Memory B cell (primary cell): ENCODE measurements around the gene GPR176.

Source experiments
- ATAC-seq: fragments of 150-1000 bp; cut with Tn5 transposase; 2 replicates; pipeline ENCODE4 v1.10.0; 2021; ENCODE audit warnings: low read depth, mild to moderate bottlenecking, moderate library complexity
- DNase-seq, 2 donors: peaks; one replicate each; pipeline ENCODE4 v3.0.0; 2022; ENCODE audit warnings: low spot score in 2 of 2
- H3K27ac Mint-ChIP-seq: one replicate; pipeline ENCODE4 v1.8.0; 2022; ENCODE audit warnings: mild to moderate bottlenecking, moderate library complexity, mixed read lengths
- H3K27me3 Mint-ChIP-seq: one replicate; pipeline ENCODE4 v1.8.0; 2022; ENCODE audit warnings: mixed read lengths
- H3K36me3 Mint-ChIP-seq: one replicate; pipeline ENCODE4 v1.8.0; 2022; ENCODE audit warnings: mild to moderate bottlenecking, mixed read lengths
- H3K4me1 Mint-ChIP-seq: one replicate; pipeline ENCODE4 v1.8.0; 2022; ENCODE audit warnings: mixed read lengths
- H3K4me3 Mint-ChIP-seq: one replicate; pipeline ENCODE4 v1.8.0; 2022; ENCODE audit warnings: mild to moderate bottlenecking, moderate library complexity, mixed read lengths
- H3K9me3 Mint-ChIP-seq: one replicate; pipeline ENCODE4 v1.8.0; 2022; ENCODE audit warnings: mixed read lengths

GPR176 gene

DNA sequence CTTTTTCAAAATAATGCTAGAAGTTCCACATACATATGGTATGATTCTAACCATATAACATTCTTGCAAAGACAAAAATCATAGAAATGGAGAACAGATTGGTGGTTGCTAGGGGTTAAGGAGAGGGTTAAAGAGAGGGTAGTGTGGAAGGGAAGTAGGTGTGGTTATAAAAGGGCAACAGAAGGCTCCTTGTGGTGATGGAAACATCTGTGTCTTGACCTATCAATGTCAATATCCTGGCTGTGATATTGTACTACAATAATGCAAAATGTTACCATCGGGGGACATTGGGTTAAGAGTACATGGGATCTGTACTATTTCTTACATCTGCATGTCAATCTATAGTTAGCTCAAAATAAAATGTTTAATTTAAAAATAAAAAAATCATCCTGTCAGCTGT lies 69.6 kb downstream of the GPR176 start:
- ATAC-seq (no peak), DNase-seq (no peak)
- Mint-ChIP-seq H3K9me3 (no peaks in the 10 kb centered on the region), H3K36me3 (no peaks in the 10 kb centered on the region), H3K27ac (no peak overlapping the region), H3K27me3 (peaks cover 5% of the 10 kb centered on the region), H3K4me3 (no peak overlapping the region), H3K4me1 (no peaks in the 10 kb centered on the region)

DNA sequence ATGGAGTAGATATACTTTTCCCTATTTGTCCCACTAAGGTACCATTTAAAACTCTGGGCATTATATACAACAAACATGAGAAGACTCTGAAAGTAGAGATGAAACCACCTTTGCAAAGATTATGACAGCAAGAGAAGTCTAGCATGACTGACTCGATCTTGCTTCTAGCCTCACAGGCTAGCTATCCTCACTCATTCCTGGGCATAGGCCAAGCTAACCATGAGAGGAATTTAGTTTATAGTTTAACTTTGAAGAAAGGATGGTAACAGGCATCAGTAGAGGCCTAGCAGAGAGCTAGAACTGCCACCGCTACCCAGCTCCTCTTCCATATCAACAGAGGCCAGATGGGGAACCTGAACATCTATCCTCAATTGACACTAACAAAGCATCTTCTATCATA lies 74.0 kb downstream of the GPR176 start:
- no peaks in the 10 kb centered on the region for H3K36me3 Mint-ChIP-seq
- H3K4me1 Mint-ChIP-seq, result no peaks in the 10 kb centered on the region
- ATAC-seq, result no peak
- H3K27ac Mint-ChIP-seq, result no peak overlapping the region
- H3K9me3 Mint-ChIP-seq, result no peaks in the 10 kb centered on the region
- H3K4me3 Mint-ChIP-seq, result no peak overlapping the region
- H3K27me3 Mint-ChIP-seq, result peaks cover 1% of the 10 kb centered on the region
- no peak for DNase-seq

DNA sequence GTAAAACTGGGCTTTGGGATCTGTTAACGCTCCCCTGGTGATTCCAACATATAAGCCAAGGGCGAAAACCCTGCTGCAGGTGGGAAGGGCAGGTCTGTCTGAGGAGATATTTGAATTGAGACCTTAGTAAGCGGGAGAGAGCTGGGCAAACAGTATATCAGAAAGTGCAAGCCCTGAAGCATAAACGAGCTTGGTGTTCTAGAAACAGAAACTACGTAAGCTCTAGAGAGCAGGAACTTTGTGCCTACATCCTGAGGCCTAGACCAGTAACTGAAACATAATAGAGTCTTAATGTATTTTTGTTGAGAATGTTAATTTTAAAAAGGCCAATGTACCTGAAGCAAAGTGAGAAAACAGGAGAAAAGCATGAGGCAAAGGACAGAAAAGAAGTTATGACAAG lies 74.5 kb downstream of the GPR176 start:
- DNase-seq, result no peak
- Mint-ChIP-seq H3K4me1 (no peaks in the 10 kb centered on the region), H3K4me3 (no peak overlapping the region), H3K27ac (no peak overlapping the region), H3K9me3 (no peaks in the 10 kb centered on the region), H3K36me3 (no peaks in the 10 kb centered on the region), H3K27me3 (peaks cover 1% of the 10 kb centered on the region)
- no peak for ATAC-seq

DNA sequence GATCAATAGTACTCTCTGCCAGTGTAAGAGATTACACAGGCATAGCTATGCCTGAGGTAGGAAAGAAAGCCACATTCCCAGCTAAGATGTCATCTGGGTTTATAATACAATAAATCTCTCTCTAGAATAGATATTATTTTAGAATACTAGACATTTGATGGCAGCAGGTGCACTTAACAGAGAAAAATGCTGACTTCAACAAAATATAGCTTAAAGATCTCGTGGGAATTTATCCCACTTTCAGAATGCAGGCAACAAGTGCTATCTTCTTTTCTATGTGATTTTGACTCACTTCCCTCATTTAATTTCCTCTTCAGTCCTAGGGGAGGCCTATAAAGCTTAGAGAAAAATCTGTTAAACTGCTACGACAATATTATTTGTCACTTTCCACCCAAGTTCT lies 76.5 kb downstream of the GPR176 start:
- no peaks in the 10 kb centered on the region for H3K36me3 Mint-ChIP-seq
- peaks cover 3% of the 10 kb centered on the region for H3K9me3 Mint-ChIP-seq
- no peaks in the 10 kb centered on the region for H3K4me1 Mint-ChIP-seq
- H3K4me3 Mint-ChIP-seq, result no peak overlapping the region
- peaks cover 1% of the 10 kb centered on the region for H3K27me3 Mint-ChIP-seq
- H3K27ac Mint-ChIP-seq, result no peak overlapping the region
- no peak for DNase-seq
- ATAC-seq, result no peak

DNA sequence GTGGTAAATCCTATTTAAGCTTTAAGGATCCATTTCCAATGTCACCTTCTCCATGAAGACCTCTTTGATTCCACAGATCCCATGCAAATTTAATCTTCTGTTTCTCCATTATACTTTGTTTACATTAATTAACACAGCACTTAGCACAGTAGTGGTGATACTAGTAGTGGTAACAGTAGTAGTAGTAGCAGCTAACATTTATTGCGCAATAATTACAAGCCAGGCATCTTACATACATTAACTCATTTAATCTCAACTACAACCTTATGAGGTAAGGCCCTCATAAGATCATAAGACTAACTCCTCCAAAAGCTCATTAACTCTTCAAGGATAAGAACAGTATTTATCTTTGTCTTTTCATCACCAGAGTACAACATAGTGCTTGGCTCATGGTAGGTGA lies 82.6 kb downstream of the GPR176 start:
- no peaks in the 10 kb centered on the region for H3K4me1 Mint-ChIP-seq
- H3K27ac Mint-ChIP-seq, result no peak overlapping the region
- no peak overlapping the region for H3K4me3 Mint-ChIP-seq
- peaks cover 3% of the 10 kb centered on the region for H3K9me3 Mint-ChIP-seq
- no peak for DNase-seq
- peaks cover 15% of the 10 kb centered on the region for H3K27me3 Mint-ChIP-seq
- no peaks in the 10 kb centered on the region for H3K36me3 Mint-ChIP-seq
- ATAC-seq, result no peak

DNA sequence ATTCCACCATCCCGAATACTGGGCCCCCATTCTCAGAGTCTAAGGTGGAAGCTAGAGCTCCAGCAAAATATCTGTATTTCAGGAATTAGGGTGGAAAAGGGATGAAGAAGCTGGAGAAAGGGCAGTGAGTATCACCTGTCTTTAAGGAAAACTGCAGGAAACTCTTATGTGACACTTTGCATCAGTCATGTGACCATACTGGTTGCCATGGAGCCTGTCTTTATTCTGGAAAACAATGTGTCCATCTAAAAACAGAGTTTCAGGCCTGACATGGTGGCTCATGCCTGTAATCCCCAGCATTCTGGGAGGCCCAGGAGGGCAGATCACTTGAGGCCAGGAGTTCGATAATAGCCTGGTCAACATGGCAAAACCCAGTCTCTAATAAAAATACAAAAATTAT lies 84.5 kb downstream of the GPR176 start:
- no peak for DNase-seq
- Mint-ChIP-seq H3K27ac (no peak overlapping the region), H3K36me3 (no peaks in the 10 kb centered on the region), H3K4me1 (no peaks in the 10 kb centered on the region), H3K27me3 (peaks cover 24% of the 10 kb centered on the region), H3K9me3 (peaks cover 3% of the 10 kb centered on the region), H3K4me3 (no peak overlapping the region)
- ATAC-seq, result no peak

DNA sequence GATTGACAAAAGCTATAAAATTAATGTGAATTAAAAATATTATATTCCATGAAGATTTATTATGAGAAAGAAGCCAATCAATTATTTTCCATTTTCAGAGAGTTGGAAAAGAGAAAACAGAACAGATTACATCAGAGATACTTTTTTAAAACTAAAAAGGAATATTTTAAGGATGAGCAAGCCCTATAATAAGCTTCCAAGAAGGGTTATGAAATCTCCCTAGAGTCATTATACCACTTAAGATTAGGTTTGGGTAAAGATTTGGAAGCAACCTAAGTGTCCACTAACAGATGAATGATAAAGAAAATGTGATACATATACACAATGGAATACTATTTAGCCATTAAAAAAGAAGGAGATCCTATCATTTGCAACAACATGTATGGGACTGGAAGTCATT lies 85.8 kb downstream of the GPR176 start:
- peaks cover 26% of the 10 kb centered on the region for H3K27me3 Mint-ChIP-seq
- DNase-seq, result no peak
- ATAC-seq, result no peak
- H3K27ac Mint-ChIP-seq, result no peak overlapping the region
- no peaks in the 10 kb centered on the region for H3K4me1 Mint-ChIP-seq
- H3K4me3 Mint-ChIP-seq, result no peak overlapping the region
- H3K9me3 Mint-ChIP-seq, result peaks cover 3% of the 10 kb centered on the region
- no peaks in the 10 kb centered on the region for H3K36me3 Mint-ChIP-seq

DNA sequence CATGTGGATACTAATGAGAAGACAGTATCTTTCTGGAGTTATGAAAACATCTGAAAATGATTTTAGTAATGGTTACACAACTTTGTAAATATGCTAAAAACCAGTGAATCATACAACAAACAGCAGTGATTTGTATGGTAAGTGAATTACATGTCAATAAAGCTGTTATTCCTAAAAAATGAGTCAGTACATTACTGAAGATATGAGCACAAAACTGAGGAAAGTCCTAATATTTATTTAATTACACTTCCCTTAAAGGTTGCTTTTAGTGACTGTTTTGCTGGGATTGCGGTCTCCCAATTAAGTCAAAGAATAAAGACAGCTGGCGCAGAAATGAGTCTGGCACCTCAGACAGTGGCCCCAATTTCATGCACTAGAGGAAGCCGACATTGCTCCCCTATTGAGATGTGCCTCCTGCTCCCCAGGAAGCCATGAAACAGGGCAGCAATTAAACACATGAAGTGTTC lies 86.5 kb downstream of the GPR176 start:
- H3K4me3 Mint-ChIP-seq, result no peak overlapping the region
- H3K27ac Mint-ChIP-seq, result no peak overlapping the region
- H3K27me3 Mint-ChIP-seq, result peaks cover 26% of the 10 kb centered on the region
- no peaks in the 10 kb centered on the region for H3K36me3 Mint-ChIP-seq
- H3K9me3 Mint-ChIP-seq, result peaks cover under 1% of the 10 kb centered on the region
- ATAC-seq (no peak), DNase-seq (no peak)
- H3K4me1 Mint-ChIP-seq, result no peaks in the 10 kb centered on the region

DNA sequence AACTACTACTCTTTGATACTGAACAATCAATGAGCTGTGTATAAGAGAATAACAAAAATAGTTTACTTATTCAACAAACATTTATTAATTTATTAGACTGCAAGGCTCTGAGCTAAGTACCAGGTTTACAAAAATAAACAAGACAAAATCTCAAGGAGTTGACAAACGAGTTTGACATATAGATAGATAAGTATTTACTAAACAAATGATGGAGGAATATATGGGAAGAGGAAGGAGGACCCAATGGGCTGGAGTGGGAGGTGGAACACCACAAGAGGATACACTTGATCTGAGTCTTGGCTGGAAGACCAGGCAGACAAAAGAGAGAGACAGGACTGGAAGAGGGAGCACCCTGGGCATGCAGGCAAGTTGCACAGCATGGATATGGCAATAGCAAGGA lies 89.9 kb downstream of the GPR176 start:
- ATAC-seq, result no peak
- Mint-ChIP-seq H3K4me3 (no peak overlapping the region), H3K36me3 (no peaks in the 10 kb centered on the region), H3K27ac (no peak overlapping the region), H3K27me3 (peaks cover 27% of the 10 kb centered on the region), H3K9me3 (no peaks in the 10 kb centered on the region), H3K4me1 (no peaks in the 10 kb centered on the region)
- no peak for DNase-seq

DNA sequence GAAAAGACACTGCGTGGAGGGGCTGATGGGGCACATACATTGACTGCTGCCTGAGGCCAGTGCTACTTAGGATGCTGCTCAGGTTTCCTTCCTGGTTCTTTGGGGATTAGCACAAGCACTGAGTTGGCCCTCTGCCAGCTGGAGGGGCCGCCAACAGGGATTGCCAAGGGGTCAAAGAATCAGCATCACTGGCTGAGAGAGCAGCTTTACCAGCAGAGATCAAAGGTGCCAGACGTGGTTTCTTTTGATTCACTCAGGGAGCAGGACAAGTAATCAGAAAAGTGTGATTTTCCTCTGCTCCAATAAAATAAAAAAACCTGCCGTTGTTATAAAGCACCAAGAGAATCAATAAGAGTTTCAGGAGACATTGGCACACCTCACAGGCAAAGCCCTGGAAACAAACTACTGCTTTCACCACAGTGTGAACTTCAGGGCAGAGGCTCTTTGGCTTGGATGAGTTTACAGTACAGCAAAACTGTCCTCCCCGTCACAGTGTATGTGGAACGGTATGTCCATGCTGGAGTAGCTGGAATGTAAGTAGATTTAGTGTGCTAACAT lies 91.6 kb downstream of the GPR176 start:
- no peak overlapping the region for H3K27ac Mint-ChIP-seq
- H3K36me3 Mint-ChIP-seq, result no peaks in the 10 kb centered on the region
- no peak for ATAC-seq
- H3K9me3 Mint-ChIP-seq, result no peaks in the 10 kb centered on the region
- H3K4me3 Mint-ChIP-seq, result no peak overlapping the region
- H3K4me1 Mint-ChIP-seq, result no peaks in the 10 kb centered on the region
- DNase-seq, result no peak
- peaks cover 26% of the 10 kb centered on the region for H3K27me3 Mint-ChIP-seq

DNA sequence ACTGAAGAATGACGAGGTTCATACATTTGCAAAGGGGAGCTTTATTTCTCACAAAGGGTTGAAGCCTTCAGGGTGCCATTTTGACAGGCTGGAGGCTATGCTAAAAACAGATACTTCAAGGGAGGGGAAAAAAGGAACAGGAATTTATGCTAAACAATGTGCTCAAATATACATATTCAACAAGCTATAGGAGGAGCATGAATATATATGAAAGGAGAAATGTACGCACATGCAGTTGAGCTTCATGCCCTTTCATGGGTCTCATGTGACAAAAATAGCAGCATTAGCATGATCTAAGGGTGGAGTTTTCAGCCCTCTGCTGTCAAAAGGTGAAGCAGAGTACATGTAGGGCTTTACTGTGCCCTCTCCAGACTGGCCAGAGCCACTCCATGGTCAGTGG lies 93.1 kb downstream of the GPR176 start:
- H3K27me3 Mint-ChIP-seq, result peaks cover 22% of the 10 kb centered on the region
- H3K9me3 Mint-ChIP-seq, result no peaks in the 10 kb centered on the region
- H3K36me3 Mint-ChIP-seq, result no peaks in the 10 kb centered on the region
- no peak overlapping the region for H3K27ac Mint-ChIP-seq
- ATAC-seq (no peak), DNase-seq (no peak)
- no peak overlapping the region for H3K4me3 Mint-ChIP-seq
- no peaks in the 10 kb centered on the region for H3K4me1 Mint-ChIP-seq

DNA sequence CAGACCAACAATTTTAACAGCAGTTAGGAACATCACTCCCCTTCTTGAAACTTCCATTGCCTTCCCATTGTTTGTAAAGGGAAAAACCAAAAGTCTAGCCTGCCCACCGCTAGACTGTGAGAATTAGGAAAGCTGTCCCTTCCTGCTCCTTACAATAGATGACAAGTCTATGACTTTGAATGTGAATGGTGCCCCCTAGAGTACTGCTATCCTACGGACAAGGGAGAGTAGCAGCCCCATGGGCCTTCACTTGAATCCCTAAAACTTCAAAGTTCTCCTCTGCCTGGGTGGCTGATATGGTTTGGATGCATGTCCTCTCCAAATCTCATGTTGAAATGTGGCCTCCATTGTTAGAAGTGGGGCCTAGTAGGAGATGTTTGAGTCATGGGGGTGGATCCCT lies 96.4 kb downstream of the GPR176 start:
- no peak overlapping the region for H3K27ac Mint-ChIP-seq
- H3K4me3 Mint-ChIP-seq, result no peak overlapping the region
- ATAC-seq (no peak), DNase-seq (no peak)
- H3K9me3 Mint-ChIP-seq, result no peaks in the 10 kb centered on the region
- H3K4me1 Mint-ChIP-seq, result no peaks in the 10 kb centered on the region
- peaks cover 11% of the 10 kb centered on the region for H3K27me3 Mint-ChIP-seq
- no peaks in the 10 kb centered on the region for H3K36me3 Mint-ChIP-seq

DNA sequence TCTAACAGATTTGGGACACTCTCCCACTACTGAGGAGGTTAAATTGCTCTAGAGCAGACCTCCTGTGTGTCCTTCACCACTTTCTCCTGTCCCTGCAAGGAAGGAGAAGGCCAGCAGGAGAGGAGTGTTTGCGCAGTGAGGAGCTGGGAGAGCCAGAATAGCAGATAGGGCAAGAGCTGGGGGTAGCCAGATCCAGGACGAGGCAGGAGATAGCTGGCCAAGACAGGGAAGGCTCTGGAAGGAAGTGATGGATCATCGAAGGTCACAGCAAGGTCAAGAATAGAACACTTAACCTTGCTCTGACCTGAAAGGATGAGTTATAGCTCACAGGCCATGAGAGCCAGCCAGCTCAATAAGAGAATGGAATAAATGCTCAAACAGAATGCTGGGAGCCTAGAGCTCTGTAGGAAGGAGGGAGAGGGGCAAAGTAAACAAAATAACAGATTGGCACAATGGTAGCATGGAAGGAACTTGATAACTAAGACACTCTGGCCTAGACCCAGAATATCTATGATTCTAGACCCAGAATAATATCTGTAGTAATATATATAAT lies 99.9 kb downstream of the GPR176 start:
- H3K27ac Mint-ChIP-seq, result no peak overlapping the region
- no peaks in the 10 kb centered on the region for H3K36me3 Mint-ChIP-seq
- peaks cover 7% of the 10 kb centered on the region for H3K27me3 Mint-ChIP-seq
- H3K4me3 Mint-ChIP-seq, result no peak overlapping the region
- DNase-seq (no peak), ATAC-seq (no peak)
- H3K9me3 Mint-ChIP-seq, result no peaks in the 10 kb centered on the region
- no peaks in the 10 kb centered on the region for H3K4me1 Mint-ChIP-seq

DNA sequence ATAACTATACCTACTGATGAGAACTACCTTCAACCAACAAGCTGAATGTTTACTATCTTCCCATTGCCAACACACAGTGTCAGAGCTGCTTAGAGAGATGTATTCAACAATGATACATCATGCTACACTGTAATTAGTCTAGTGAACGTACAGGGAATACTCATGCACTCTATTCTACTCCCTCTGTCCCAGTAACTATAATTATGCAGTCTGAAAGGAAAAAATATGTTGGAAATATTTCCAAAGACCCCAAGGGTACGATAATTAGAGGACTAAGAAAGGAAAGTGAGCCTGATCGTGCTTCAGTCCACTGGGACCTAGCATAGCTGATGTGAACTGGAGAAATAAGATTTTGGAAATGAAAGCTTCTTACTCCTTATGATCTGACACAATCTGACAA lies 100.5 kb downstream of the GPR176 start:
- H3K9me3 Mint-ChIP-seq, result no peaks in the 10 kb centered on the region
- no peaks in the 10 kb centered on the region for H3K36me3 Mint-ChIP-seq
- H3K4me3 Mint-ChIP-seq, result no peak overlapping the region
- ATAC-seq (no peak), DNase-seq (no peak)
- no peaks in the 10 kb centered on the region for H3K4me1 Mint-ChIP-seq
- H3K27ac Mint-ChIP-seq, result no peak overlapping the region
- peaks cover 10% of the 10 kb centered on the region for H3K27me3 Mint-ChIP-seq

DNA sequence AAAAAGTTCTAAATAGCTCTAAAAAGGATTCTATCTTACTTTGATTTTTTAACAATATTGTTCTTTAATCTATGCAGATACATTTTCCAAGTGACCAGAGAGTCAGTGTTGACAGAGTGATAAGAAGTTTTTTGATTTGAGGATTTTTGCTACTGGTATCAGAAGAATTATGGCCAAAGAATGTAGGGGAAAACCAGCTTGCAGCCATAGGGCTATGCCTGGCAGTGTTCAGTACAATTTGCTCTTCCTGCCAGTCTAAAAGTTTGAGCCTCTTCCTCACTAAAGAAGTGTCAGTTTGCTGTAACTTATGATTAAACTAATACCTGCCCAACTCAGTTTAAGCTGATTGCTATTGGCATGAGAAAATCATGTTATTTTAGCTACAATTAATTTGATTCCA lies 102.2 kb downstream of the GPR176 start:
- H3K4me3 Mint-ChIP-seq, result no peak overlapping the region
- DNase-seq (no peak), ATAC-seq (no peak)
- H3K36me3 Mint-ChIP-seq, result no peaks in the 10 kb centered on the region
- H3K4me1 Mint-ChIP-seq, result no peaks in the 10 kb centered on the region
- no peaks in the 10 kb centered on the region for H3K9me3 Mint-ChIP-seq
- H3K27ac Mint-ChIP-seq, result no peak overlapping the region
- peaks cover 5% of the 10 kb centered on the region for H3K27me3 Mint-ChIP-seq
